Renal cortex interstitium (tissue), 11 donors: ENCODE measurements around the gene GTPBP4. TPM values are rescaled to one million over a fixed set of nuclear protein-coding genes. Genes with fewer than 3 reads are reported as not detected.
A peak's percentile ranks its signal among the peaks of the same experiment; 100 is the strongest.
"Not testable (repeated sequence)": the region's sequence is repeated elsewhere in the genome, so short reads cannot be mapped to it uniquely, and the experiment has no call there.

Experiments
- DNase-seq, 11 donors: peaks; one replicate each; pipeline ENCODE4 v3.0.0-alpha.2; 2013; ENCODE audit warnings: low read depth in 9 of 11, low spot score in 4 of 11; ENCODE audit errors: extremely low read depth in 1 of 11
- polyA plus RNA-seq, 3 donors: library from polyadenylated mRNA; unstranded; fragments of 120-200 nt; gene quantifications; one replicate each; pipeline ENCODE4 v1.2.1, GENCODE V29; 2013; ENCODE audit not compliant: insufficient read length in 3 of 3

GTPBP4 gene
- polyA plus RNA-seq, 3 donors, result 57.9 to 64.5 (median 63.9) TPM

GRCh38 chr10:1044146-1044545 lies 55.9 kb downstream of the GTPBP4 start:
- DNase-seq, result no peak

GRCh38 chr10:1044964-1045363 lies 56.7 kb downstream of the GTPBP4 start:
- no peak for DNase-seq

- DNase-seq, result no peak
These were observed 57.2 kb downstream of the GTPBP4 start for GRCh38 chr10:1045415-1045814.

GRCh38 chr10:1047937-1048336 lies 59.7 kb downstream of the GTPBP4 start:
- peak in 1 of 11 donors; percentile 17 for DNase-seq

GRCh38 chr10:1048349-1048731 lies 60.1 kb downstream of the GTPBP4 start:
- DNase-seq, result peak in 3 of 11 donors; percentile 9 to 40 (median 22)

- peak; percentile 91 to 98 (median 96) for DNase-seq
These were observed 60.6 kb downstream of the GTPBP4 start, which contains the start of gene IDI1 for GRCh38 chr10:1048732-1049424. TSS of gene IDI1 (minus strand) at chr10:1049119. CDS start at chr10:1049003, 116 bp downstream.

- no peak for DNase-seq
These were observed 61.3 kb downstream of the GTPBP4 start for GRCh38 chr10:1049425-1049958.

GRCh38 chr10:1050145-1050544 lies 61.9 kb downstream of the GTPBP4 start:
- DNase-seq, result no peak

- no peak for DNase-seq
These were observed 62.3 kb downstream of the GTPBP4 start for GRCh38 chr10:1050554-1050953.

- no peak for DNase-seq
These were observed 66.5 kb downstream of the GTPBP4 start for GRCh38 chr10:1054684-1055083.

- DNase-seq, result peak; percentile 59 to 81 (median 75)
These were observed 68.3 kb downstream of the GTPBP4 start, which contains the start of gene WDR37 for GRCh38 chr10:1056326-1057105. TSS of gene WDR37 (plus strand) at chr10:1056385. CDS start at chr10:1072156, 15,771 bp downstream.

GRCh38 chr10:1057106-1057657 lies 68.9 kb downstream of the GTPBP4 start:
- no peak for DNase-seq

GRCh38 chr10:1058017-1058416 lies 69.8 kb downstream of the GTPBP4 start:
- no peak for DNase-seq

GRCh38 chr10:1059902-1060301 lies 71.7 kb downstream of the GTPBP4 start:
- no peak for DNase-seq

GRCh38 chr10:1061930-1062774 lies 73.9 kb downstream of the GTPBP4 start:
- no peak for DNase-seq

GRCh38 chr10:1063232-1063865 lies 75.1 kb downstream of the GTPBP4 start:
- DNase-seq, result no peak

- DNase-seq, result no peak
These were observed 76.7 kb downstream of the GTPBP4 start for GRCh38 chr10:1064964-1065247.

GRCh38 chr10:1066734-1067133 lies 78.5 kb downstream of the GTPBP4 start:
- DNase-seq, result not testable (repeated sequence)
